SK-N-MC (cell line): Measurements from ENCODE around the gene POGZ.

Experiments used
- EZH2 ChIP-seq: fragments of 200-600 bp; sonication (generic); IDR thresholded peaks from one replicate; pipeline ENCODE4 v1.6.1; 2017; ENCODE audit warnings: antibody characterized with exemption
- FOXP2 ChIP-seq: optimal IDR thresholded peaks from 2 replicates; pipeline ENCODE3; 2011; ENCODE audit warnings: mild to moderate bottlenecking, moderate library complexity; ENCODE audit not compliant: insufficient read depth; ENCODE audit errors: extremely low read length, control extremely low read depth
- POLR2AphosphoS5 ChIP-seq: IDR thresholded peaks from 2 replicates; pipeline ENCODE4 v1.6.1; 2012; ENCODE audit warnings: mild to moderate bottlenecking, low read depth, low read length, borderline replicate concordance

DNA sequence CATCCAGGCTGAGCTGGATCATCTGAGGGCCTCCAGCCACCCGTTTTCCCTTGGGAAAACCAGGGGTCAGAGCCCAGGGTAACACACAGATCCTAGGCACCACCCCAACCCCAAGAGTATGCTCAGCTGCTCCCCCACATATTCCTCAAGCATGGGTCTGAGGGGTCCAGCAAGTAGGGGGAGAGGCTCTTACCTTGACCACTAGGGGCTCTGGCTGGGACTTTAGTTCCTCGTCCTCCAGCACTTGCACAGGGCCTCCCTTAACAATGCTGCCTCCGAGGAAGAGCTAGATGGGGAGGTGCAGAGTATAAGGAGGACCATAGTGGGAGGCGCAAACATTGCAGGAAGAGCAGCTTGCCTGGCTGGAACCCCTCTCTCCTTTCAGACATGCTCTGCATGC is 94.3 kb downstream of the POGZ start:
- TF ChIP-seq EZH2 (no peak), POLR2AphosphoS5 (no peak), FOXP2 (no peak)
